H1 (cell line): ENCODE data around the gene MFAP1. TPM values are rescaled to one million over a fixed set of nuclear protein-coding genes. Genes with fewer than 3 reads are reported as not detected.
A peak's percentile ranks its signal among the peaks of the same experiment; 100 is the strongest.

Source experiments
- BACH1 ChIP-seq: IDR thresholded peaks from 2 replicates; pipeline ENCODE4 v1.6.1; 2012; ENCODE audit warnings: low read length, improper control_type of control experiment
- CBX5 ChIP-seq: fragments of 300-800, 300-1000 bp; sonication (generic); IDR thresholded peaks from 2 replicates; pipeline ENCODE4 v1.7.1; 2016; ENCODE audit warnings: antibody characterized with exemption, low read length, low read depth
- CHD1 ChIP-seq: IDR thresholded peaks from 2 replicates; pipeline ENCODE4 v1.6.1; 2012; ENCODE audit warnings: low read depth, low read length, improper control_type of control experiment
- CTBP2 ChIP-seq: IDR thresholded peaks from 2 replicates; pipeline ENCODE4 v1.7.0; 2011; ENCODE audit warnings: borderline replicate concordance, mild to moderate bottlenecking, moderate library complexity, mixed read lengths, low read length; ENCODE audit not compliant: insufficient read depth, insufficient read length
- EP300 ChIP-seq, 2 experiments: IDR thresholded peaks; 1 replicate in 1 of 2; 2 replicates in 1 of 2; pipeline ENCODE4 v1.6.1; 2011 to 2012; ENCODE audit warnings: low read depth in 2 of 2, low read length in 2 of 2, mild to moderate bottlenecking in 2 of 2, borderline replicate concordance in 1 of 2, inconsistent platforms in 1 of 2, moderate library complexity in 1 of 2
- KDM4A ChIP-seq: IDR thresholded peaks from one replicate; pipeline ENCODE4 v1.7.1; 2012; ENCODE audit warnings: low read depth, mild to moderate bottlenecking, moderate library complexity, low read length, inconsistent platforms; ENCODE audit not compliant: severe bottlenecking
- NANOG ChIP-seq: IDR thresholded peaks from 2 replicates; pipeline ENCODE4 v1.6.1; 2011; ENCODE audit warnings: low read length, low read depth, mild to moderate bottlenecking, inconsistent platforms; ENCODE audit not compliant: insufficient read depth, poor library complexity, severe bottlenecking
- RFX5 ChIP-seq: IDR thresholded peaks from 2 replicates; pipeline ENCODE4 v1.6.1; 2011; ENCODE audit warnings: low read depth, low read length, improper control_type of control experiment, borderline replicate concordance
- SAP30 ChIP-seq: fragments of 300-600 bp; sonication (generic); IDR thresholded peaks from 2 replicates; pipeline ENCODE4 v1.7.1; 2012; ENCODE audit warnings: low read length, moderate library complexity, mild to moderate bottlenecking, inconsistent platforms; ENCODE audit not compliant: insufficient read depth, insufficient replicate concordance
- SIN3A ChIP-seq, 2 experiments: IDR thresholded peaks in 1 of 2; conservative IDR thresholded peaks in 1 of 2; 2 replicates each; pipeline ENCODE4 v1.6.1; 2011 to 2012; ENCODE audit warnings: low read length in 2 of 2, improper control_type of control experiment in 1 of 2, low read depth in 1 of 2, mild to moderate bottlenecking in 1 of 2
- SRF ChIP-seq: IDR thresholded peaks from 2 replicates; pipeline ENCODE4 v1.6.1; 2011; ENCODE audit warnings: mild to moderate bottlenecking, low read depth, low read length, moderate library complexity
- TAF1 ChIP-seq: IDR thresholded peaks from 2 replicates; pipeline ENCODE4 v1.6.1; 2011; ENCODE audit warnings: mild to moderate bottlenecking, low read depth, low read length
- polyA plus RNA-seq, 7 experiments: library from polyadenylated mRNA; depleted of rRNA in 3 of 7; stranded (reverse) in 5 of 7; unstranded in 2 of 7; fragments of >200 nt in 5 of 7; fragments of 200-250 nt in 2 of 7; gene quantifications; 1 replicate in 5 of 7; 2 replicates in 1 of 7; 4 replicates in 1 of 7; pipeline versions ENCODE4 v1.2.1 to v1.2.3, GENCODE V29; 2011 to 2013; ENCODE audit warnings: missing spikeins in 2 of 7, mixed read lengths in 2 of 7
- total RNA-seq: library from RNA; stranded (reverse); fragmentation: NEBNext Ultra II Directional; extraction: Animal tissue kit (Norgen Biotek cat#: 25700); gene quantifications from 2 replicates; pipeline ENCODE4 v1.2.1, GENCODE V29; 2021
- TF ChIP-seq, protein P1 (sequence below): IDR thresholded peaks from 2 replicates; pipeline ENCODE4 v1.6.1; 2012; ENCODE audit warnings: inconsistent platforms
- TF ChIP-seq, protein P2 (sequence below), 3 experiments: IDR thresholded peaks; 1 replicate in 2 of 3; 2 replicates in 1 of 3; pipeline versions ENCODE4 v1.5.1 to v1.6.1; 2011; ENCODE audit warnings: low read length in 3 of 3, mild to moderate bottlenecking in 3 of 3, inconsistent platforms in 2 of 3, low read depth in 1 of 3, moderate library complexity in 1 of 3; ENCODE audit not compliant: insufficient read depth in 1 of 3; ENCODE audit errors: control extremely low read depth in 1 of 3

The MFAP1 gene
- total and polyA plus RNA-seq, 2 of the 8 experiments (the other 6 are each of a cell fraction or from before 2014, with no cell fraction given), result 23.6 to 36.7 TPM

DNA sequence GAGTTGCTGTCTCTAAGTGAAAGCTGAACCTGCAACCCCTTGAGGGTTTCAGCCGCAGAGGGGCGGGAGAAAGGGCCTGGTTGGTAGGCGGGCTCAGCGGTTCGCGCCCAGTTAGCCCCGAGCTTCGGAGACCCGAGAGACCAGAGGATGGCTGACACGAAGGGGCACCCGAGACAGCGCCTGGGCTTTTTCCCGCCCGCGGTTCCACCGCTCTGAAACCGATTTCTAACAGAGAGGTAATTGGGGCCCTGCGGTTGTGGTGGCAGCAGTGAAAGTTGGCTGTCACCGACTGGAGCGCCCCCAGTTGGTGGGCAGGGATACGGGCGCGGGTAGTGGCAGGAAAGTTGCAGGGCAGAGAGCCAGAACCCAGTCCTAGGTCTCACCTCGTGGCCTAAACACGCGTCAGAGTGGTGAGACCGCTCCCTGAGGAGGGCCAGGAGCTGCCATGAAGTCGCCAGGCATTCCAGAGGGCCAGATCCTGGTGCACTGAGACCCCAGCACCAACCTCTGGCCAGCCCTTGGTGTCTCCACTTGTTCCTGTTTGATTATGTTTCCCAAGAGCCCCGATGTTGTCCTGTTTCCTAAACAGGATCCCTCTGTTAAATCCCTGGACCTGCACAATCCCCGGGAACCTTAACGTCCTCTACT, 47.1 kb downstream of the MFAP1 start (continued):
- peak; percentile 21 to 91; a peak in 2 of 4 replicates for TF ChIP-seq SIN3A (conservative IDR thresholded peaks at IDR 0.05 in 1 of 2, IDR thresholded peaks at IDR 0.05 in 1 of 2; ENCODE audit: low read depth in 1 of 2, low read length in 2 of 2)
- no peak for TF ChIP-seq CBX5
- peak; percentile 48 for TF ChIP-seq KDM4A
- TF ChIP-seq NANOG, result no peak
- peak; percentile 49 for TF ChIP-seq CTBP2
- TF ChIP-seq SRF, result no peak
- TF ChIP-seq TAF1, result peak; percentile 39; the same call in 1 of the 2 replicates
- TF ChIP-seq, protein P1, sequence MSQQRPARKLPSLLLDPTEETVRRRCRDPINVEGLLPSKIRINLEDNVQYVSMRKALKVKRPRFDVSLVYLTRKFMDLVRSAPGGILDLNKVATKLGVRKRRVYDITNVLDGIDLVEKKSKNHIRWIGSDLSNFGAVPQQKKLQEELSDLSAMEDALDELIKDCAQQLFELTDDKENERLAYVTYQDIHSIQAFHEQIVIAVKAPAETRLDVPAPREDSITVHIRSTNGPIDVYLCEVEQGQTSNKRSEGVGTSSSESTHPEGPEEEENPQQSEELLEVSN, result peak; percentile 80
- TF ChIP-seq BACH1, result peak; percentile 18; the same call in 1 of the 2 replicates
- TF ChIP-seq SAP30, result peak; percentile 88
- TF ChIP-seq CHD1, result no peak
- TF ChIP-seq RFX5, result no peak
- no peak for TF ChIP-seq EP300 (IDR thresholded peaks at IDR 0.05; ENCODE audit: borderline replicate concordance in 1 of 2, low read depth in 2 of 2, low read length in 2 of 2)
- TF ChIP-seq, protein P2, sequence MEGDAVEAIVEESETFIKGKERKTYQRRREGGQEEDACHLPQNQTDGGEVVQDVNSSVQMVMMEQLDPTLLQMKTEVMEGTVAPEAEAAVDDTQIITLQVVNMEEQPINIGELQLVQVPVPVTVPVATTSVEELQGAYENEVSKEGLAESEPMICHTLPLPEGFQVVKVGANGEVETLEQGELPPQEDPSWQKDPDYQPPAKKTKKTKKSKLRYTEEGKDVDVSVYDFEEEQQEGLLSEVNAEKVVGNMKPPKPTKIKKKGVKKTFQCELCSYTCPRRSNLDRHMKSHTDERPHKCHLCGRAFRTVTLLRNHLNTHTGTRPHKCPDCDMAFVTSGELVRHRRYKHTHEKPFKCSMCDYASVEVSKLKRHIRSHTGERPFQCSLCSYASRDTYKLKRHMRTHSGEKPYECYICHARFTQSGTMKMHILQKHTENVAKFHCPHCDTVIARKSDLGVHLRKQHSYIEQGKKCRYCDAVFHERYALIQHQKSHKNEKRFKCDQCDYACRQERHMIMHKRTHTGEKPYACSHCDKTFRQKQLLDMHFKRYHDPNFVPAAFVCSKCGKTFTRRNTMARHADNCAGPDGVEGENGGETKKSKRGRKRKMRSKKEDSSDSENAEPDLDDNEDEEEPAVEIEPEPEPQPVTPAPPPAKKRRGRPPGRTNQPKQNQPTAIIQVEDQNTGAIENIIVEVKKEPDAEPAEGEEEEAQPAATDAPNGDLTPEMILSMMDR (IDR thresholded peaks at IDR 0.05; ENCODE audit: control extremely low read depth in 1 of 3, insufficient read depth in 1 of 3, low read depth in 1 of 3, low read length in 3 of 3), result peak; percentile 68 to 92 (median 85)
